ENCODE measurements around the gene ELAVL1.

DNA sequence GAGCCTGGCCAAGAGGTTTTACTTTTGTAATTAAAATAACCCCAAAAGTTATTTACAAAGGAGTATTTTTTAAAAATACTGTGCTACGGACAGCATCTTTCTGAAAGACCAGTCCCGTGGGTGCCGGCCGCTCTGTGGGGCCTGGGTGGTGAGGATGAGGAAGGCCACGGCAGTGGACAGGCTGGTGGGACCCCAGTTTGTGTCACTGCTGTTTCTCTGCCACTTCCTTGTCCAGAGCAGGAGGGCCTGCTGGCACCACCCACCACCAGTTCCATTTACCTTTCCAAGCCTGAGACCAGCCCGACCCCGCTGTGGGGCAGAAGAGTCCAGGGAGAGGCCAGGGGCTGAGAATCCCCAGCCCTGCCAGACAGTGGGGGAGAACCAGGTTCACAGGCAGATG is 23.8 kb downstream of the ELAVL1 start:
- TF ChIP-seq CTCF (IDR thresholded peaks at IDR 0.05) (no peak), POLR2A (IDR thresholded peaks at IDR 0.05) (no peak), EP300 (IDR thresholded peaks at IDR 0.05) (no peak)
